Fibroblast of mammary gland (primary cell): ENCODE data around the gene EIF5A.

ENCODE experiments used
- DNase-seq: peaks from one replicate; pipeline ENCODE4 v3.0.0-alpha.2; 2010; ENCODE audit warnings: low read depth
- H3K4me3 ChIP-seq: 2 replicates; pipeline ENCODE4 v1.5.1; 2011; ENCODE audit warnings: low read depth, mild to moderate bottlenecking, low read length, moderate library complexity; ENCODE audit not compliant: control insufficient read depth
- CTCF ChIP-seq: conservative IDR thresholded peaks from 2 replicates; pipeline ENCODE4 v1.5.1; 2011; ENCODE audit warnings: low read depth, low read length, inconsistent platforms; ENCODE audit not compliant: control insufficient read depth, insufficient read depth

EIF5A gene

DNA sequence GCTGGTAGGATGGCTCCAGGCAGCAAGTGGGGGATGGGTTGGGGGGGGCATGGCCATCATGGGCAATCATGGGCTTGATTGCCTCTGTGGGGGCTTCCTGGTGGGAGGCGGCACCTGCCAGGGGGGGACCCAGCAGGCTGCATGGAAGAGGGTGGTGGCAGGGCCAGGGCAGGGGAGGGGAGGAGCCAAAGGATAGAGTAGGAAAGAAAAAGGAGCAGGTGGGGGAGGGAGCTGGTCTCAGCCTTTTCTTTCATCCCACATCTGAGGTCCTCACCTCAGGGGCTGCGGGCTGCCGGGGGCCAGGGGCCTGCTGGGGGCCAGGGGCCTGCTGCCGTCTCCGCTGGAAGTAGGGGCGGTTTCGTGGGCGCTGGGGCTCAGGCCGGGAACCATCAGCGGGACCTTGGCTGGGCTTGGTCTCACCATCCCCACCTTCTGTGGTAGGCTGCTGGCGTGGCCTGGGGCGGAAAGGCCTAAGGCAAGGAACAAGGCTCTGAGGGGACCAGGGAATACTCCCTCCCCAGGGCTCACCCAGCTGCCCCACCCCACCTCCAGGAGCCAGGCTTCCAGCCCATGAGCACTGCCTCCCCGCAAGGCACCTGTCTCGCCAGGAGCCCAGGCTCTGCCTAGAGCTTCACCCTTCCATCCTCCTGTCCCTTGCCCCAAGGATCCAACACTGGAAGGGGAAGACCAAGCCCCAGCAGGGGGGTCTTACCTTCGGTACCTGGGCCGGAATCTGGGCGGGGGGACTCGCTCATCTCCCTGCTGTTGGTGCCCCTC lies 18.0 kb upstream of the EIF5A start:
- H3K4me3 ChIP-seq = no peak overlapping the region
- DNase-seq = no peak
- TF ChIP-seq CTCF = no peak

GRCh38 chr17:7290166-7290565 lies 17.3 kb upstream of the EIF5A start:
- TF ChIP-seq CTCF = no peak
- no peak for DNase-seq
- H3K4me3 ChIP-seq = no peak overlapping the region

GRCh38 chr17:7290685-7291084 lies 16.7 kb upstream of the EIF5A start:
- DNase-seq = no peak
- TF ChIP-seq CTCF = no peak

GRCh38 chr17:7292194-7292593 lies 15.2 kb upstream of the EIF5A start:
- no peak overlapping the region for H3K4me3 ChIP-seq
- TF ChIP-seq CTCF = no peak
- no peak for DNase-seq

More at GRCh38 chr17:7290685-7291084, 16.7 kb upstream of the EIF5A start:
- H3K4me3 ChIP-seq = no peak overlapping the region

DNA sequence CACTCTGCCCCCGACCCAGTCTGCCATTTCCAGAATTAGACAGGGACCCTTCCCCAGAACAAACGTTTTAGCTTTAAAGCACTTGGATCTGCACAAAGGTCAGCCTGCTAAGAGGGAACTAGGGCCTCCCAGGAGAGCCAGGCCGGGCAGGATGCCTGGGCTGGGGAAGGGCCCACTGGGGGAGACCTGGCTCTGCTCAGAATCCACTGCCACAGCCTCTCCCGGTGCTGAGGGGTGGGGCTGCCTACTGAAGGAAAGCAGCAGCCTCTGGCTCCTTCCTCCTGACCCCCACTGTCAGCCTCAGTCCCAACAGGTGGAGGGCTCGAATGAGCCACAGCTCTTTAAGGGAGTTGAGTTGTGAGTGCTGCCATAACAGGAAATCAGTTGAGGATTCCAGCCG lies 14.7 kb upstream of the EIF5A start:
- no peak for DNase-seq
- TF ChIP-seq CTCF = no peak
- no peak overlapping the region for H3K4me3 ChIP-seq

DNA sequence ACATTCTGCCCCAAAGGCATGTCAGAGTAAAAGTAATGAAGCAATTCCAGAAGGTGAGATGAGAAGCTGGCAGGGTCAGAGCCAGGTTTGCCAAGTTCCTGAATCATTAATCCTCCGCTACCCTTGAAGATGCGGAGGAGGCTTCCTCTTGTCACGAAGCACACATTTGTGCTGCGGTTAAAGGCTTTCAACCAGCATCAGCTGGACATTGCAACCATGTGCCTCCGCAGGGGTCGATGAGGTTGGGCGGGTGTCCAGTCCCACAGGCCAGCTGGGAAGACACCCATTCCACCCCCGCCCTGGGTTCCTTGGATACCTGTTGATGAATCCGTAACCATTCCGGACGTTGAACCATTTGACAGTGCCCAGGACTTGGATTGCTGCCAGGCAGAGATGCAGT lies 14.3 kb upstream of the EIF5A start:
- no peak for DNase-seq
- no peak for TF ChIP-seq CTCF
- H3K4me3 ChIP-seq = no peak overlapping the region
